Placental epithelial cell (primary cell): Measurements from ENCODE around the gene WDR12. TPM values are rescaled to one million over a fixed set of nuclear protein-coding genes. Genes with fewer than 3 reads are reported as not detected.

Experiments used
- total RNA-seq: library from RNA; depleted of rRNA; stranded (reverse); fragments of >200 nt; gene quantifications from 2 replicates; pipeline ENCODE4 v1.2.3, GENCODE V29; 2012

WDR12 gene
- total RNA-seq: 10.6 and 15.3 TPM in 2 replicates

DNA sequence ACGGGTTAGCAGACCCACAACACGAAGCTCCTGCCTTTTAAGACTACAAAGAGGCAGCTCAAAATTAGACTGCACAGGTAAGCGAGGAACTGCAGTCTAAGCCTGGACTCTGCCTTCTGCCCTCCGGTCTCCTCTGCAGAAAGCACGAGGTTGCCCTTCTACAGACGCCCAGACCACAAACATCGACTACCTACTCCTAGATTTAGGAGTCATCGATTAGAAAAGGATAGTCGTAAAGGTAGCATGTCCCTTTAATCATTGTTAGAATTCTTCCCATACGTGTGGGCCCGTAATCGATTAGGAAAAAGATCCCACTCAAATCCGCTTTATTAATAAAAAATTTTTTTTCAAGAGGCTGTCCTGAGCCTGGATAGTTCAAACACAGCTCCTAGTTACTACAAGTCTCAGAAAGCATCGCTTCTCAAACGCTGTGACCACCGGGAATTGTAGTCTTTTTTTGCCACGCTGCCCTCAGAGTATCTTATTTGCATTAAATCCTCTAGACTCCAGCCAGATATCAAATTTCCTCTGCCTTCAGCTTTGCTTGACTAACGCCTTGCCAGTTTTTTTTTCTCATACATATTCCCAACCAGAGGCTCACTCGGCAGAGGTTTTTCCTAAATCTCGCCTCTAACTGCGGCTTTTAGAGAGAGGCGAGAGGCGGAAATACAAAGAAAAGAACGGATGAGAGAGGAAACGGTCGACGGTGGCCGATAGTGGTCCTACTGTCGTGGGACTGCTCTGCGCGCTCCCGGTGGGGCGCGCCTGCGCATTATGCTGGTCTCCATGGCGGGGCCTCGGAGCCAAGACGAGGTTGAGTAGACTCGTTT is at the start of gene WDR12, which contains the start of gene CARF:
TSS of gene WDR12 (minus strand) at position 162 of the 830 bp plus-strand sequence. CDS start 197 bp downstream, outside the sequence.
TSS of gene CARF (plus strand) at position 764 of the 830 bp plus-strand sequence. CDS start 29,628 bp downstream, outside the sequence.

DNA sequence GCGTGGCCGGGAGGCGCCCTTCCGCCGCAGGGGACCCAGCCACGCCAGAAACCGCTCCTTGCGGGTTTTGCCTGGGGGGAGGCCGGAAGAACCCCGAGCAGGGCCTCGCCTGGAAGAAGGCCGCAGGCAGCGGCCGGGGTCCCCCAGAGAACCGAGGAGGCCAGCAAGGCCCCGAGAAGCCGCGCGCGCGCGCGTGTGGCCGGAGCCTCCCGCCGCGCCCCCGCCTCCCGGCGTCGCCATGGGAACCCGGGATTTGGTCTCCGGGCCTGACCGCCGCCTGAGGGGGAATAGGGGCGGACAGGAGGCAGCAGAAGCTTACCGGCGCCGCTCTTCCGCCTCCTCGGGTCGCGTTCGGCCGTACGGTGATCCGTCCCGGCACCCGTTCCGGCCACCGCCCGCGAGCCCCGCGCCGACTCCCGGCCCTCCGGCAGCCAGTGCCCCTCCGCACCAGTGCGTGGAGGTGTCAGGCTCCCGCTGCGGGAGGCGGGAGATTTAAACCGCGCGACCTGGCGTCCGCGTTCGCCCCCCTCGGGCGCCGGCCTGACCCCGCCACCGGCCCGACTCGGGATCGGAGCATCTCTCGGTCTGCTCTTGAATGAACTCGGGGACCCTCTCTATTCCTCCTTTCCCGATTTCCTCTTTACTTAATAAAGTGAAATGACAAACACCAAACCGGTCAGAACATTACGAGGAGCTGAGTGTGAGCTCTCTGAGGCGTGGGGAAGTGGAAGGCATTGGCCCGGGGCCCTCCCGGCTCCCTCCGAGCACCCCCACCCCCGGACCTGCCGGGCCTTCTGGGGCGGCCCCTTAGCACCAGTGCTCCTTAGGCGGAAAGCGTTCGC is 40.0 kb downstream of the WDR12 start, which contains the start of gene ICA1L:
TSS of gene ICA1L (minus strand) at position 467 of the 842 bp plus-strand sequence. CDS start 42,757 bp downstream, outside the sequence.

Other genes with a start within 250 kb of the WDR12 start
- 2.4 TPM in 2 replicates for gene ICA1L, start 39.9 kb downstream of the WDR12 start, total RNA-seq
- gene CARF, start 602 bp upstream of the WDR12 start, total RNA-seq: 4.4 and 9.8 TPM in 2 replicates
- 40.0 and 54.5 TPM in 2 replicates for gene NBEAL1, start 103.2 kb upstream of the WDR12 start, total RNA-seq